ENCODE measurements around the gene CCDC97.

Gene CCDC97

GRCh38 chr19:41318696-41319499 is 8.9 kb downstream of the CCDC97 start:
- Histone ChIP-seq H4K20me1 (ENCODE audit: insufficient read depth, low read length) (peaks cover 17% of the 10 kb centered on the region; the same call in 1 of the 2 replicates), H3K4me2 (ENCODE audit: low read length) (no peak overlapping the region), H3K4me3 (ENCODE audit: low read length) (no peak overlapping the region), H3K27ac (ENCODE audit: low read length) (no peak overlapping the region), H3K9ac (ENCODE audit: low read length) (no peak overlapping the region), H3K4me1 (ENCODE audit: low read length) (no peaks in the 10 kb centered on the region), H3K79me2 (ENCODE audit: low read length) (peaks cover 3% of the 10 kb centered on the region), H2AFZ (ENCODE audit: low read depth, low read length) (no peak overlapping the region), H3K27me3 (ENCODE audit: low read depth, low read length) (no peaks in the 10 kb centered on the region), H3K36me3 (replicated peaks; ENCODE audit: low read depth, low read length) (peaks cover 55% of the 10 kb centered on the region), H3K9me3 (ENCODE audit: insufficient read depth, low read length) (no peaks in the 10 kb centered on the region)
- TF ChIP-seq CTCF (IDR thresholded peaks at IDR 0.05; ENCODE audit: low read depth, low read length) (no peak), EZH2phosphoT487 (IDR thresholded peaks at IDR 0.05; ENCODE audit: low read depth) (no peak)

DNA sequence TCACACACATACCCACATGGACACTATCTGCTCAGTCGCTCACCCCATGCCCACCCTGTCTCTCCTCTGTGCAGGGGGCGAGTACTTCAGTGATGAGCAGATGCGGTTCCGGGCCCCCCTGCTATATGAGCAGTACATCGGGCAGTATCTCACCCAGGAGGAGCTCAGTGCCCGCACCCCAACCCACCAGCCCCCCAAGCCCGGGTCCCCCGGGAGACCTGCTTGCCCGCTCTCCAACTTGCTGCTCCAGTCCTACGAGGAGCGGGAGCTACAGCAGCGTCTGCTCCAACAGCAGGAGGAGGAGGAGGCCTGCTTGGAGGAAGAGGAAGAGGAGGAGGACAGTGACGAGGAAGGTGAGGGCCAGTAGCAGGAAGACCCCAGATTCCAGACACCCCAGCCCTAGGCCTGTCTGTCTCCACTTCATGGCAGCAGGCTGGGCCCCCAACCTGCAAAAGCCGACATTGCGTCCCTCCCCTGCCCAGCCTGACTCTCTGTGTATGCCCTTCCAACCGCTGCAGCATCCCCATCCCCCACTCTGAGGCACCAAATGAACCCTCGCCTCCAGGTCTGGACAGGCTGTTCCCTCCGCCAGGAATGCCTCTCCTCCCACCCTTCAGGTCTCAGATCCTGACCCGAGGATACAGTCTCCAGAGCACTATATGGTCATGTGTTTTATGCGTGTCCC is 9.7 kb downstream of the CCDC97 start:
- peaks cover 62% of the 10 kb centered on the region for H3K36me3 ChIP-seq (replicated peaks; ENCODE audit: low read depth, low read length)
- peaks cover 19% of the 10 kb centered on the region; the same call in 1 of the 2 replicates for H4K20me1 ChIP-seq (ENCODE audit: insufficient read depth, low read length)

DNA sequence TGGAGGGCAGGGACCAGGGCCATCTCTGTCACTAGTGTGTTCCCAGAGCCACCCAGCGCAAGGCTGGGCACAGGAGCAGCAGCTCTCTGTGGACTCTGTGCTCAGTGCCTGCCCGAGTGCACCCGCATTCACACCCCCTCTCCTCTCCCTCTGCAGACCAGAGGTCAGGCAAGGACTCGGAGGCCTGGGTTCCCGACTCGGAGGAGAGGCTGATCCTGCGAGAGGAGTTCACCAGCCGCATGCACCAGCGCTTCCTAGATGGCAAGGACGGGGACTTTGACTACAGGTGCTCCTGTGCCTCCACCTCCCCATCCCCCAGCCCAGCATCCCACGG is 10.2 kb downstream of the CCDC97 start:
- Histone ChIP-seq H3K4me2 (ENCODE audit: low read length) (no peak overlapping the region), H3K9me3 (ENCODE audit: insufficient read depth, low read length) (no peaks in the 10 kb centered on the region), H3K4me1 (ENCODE audit: low read length) (no peaks in the 10 kb centered on the region), H3K79me2 (ENCODE audit: low read length) (no peaks in the 10 kb centered on the region), H3K27ac (ENCODE audit: low read length) (no peak overlapping the region), H2AFZ (ENCODE audit: low read depth, low read length) (no peak overlapping the region), H3K27me3 (ENCODE audit: low read depth, low read length) (no peaks in the 10 kb centered on the region), H3K9ac (ENCODE audit: low read length) (no peak overlapping the region), H3K4me3 (ENCODE audit: low read length) (no peak overlapping the region), H3K36me3 (replicated peaks; ENCODE audit: low read depth, low read length) (peaks cover 64% of the 10 kb centered on the region), H4K20me1 (ENCODE audit: insufficient read depth, low read length) (peaks cover 24% of the 10 kb centered on the region; the same call in 1 of the 2 replicates)
- TF ChIP-seq CTCF (IDR thresholded peaks at IDR 0.05; ENCODE audit: low read depth, low read length) (no peak), EZH2phosphoT487 (IDR thresholded peaks at IDR 0.05; ENCODE audit: low read depth) (no peak)

More for the DNA sequence above, 9.7 kb downstream of the CCDC97 start:
- Histone ChIP-seq H3K4me2 (ENCODE audit: low read length) (no peak overlapping the region), H3K79me2 (ENCODE audit: low read length) (peaks cover under 1% of the 10 kb centered on the region), H2AFZ (ENCODE audit: low read depth, low read length) (no peak overlapping the region), H3K4me3 (ENCODE audit: low read length) (no peak overlapping the region), H3K27ac (ENCODE audit: low read length) (no peak overlapping the region), H3K9ac (ENCODE audit: low read length) (no peak overlapping the region), H3K4me1 (ENCODE audit: low read length) (no peaks in the 10 kb centered on the region), H3K9me3 (ENCODE audit: insufficient read depth, low read length) (no peaks in the 10 kb centered on the region), H3K27me3 (ENCODE audit: low read depth, low read length) (no peaks in the 10 kb centered on the region)
- TF ChIP-seq EZH2phosphoT487 (IDR thresholded peaks at IDR 0.05; ENCODE audit: low read depth) (no peak), CTCF (IDR thresholded peaks at IDR 0.05; ENCODE audit: low read depth, low read length) (no peak)

DNA sequence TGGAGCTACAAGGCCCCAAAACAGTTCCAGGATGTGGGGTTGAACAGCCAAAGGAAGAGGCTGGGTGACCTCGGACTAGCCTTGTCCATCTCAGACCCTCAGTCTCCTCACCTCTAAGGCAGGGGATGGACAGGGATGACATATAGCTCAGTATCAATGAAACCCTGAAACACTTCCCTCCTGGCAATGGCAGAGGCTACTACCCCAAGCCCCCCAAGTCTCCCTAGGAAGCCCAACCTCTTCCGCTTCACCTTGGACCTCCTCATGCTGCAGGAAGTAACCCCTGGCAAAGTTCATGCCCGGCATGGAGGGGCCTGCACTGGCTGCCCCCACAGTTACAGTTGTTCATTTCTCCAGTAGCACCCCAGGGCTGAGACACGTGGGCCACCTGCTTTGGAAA is 10.6 kb downstream of the CCDC97 start:
- H3K9me3 ChIP-seq (ENCODE audit: insufficient read depth, low read length), result no peaks in the 10 kb centered on the region
- TF ChIP-seq EZH2phosphoT487 (IDR thresholded peaks at IDR 0.05; ENCODE audit: low read depth), result no peak
- H3K9ac ChIP-seq (ENCODE audit: low read length), result no peak overlapping the region
- H2AFZ ChIP-seq (ENCODE audit: low read depth, low read length), result no peak overlapping the region
- no peaks in the 10 kb centered on the region for H3K4me1 ChIP-seq (ENCODE audit: low read length)
- no peak overlapping the region for H3K27ac ChIP-seq (ENCODE audit: low read length)
- H3K79me2 ChIP-seq (ENCODE audit: low read length), result no peaks in the 10 kb centered on the region; the same call in 1 of the 2 replicates
- no peak overlapping the region for H3K4me2 ChIP-seq (ENCODE audit: low read length)
- H3K4me3 ChIP-seq (ENCODE audit: low read length), result no peak overlapping the region
- H4K20me1 ChIP-seq (ENCODE audit: insufficient read depth, low read length), result peaks cover 26% of the 10 kb centered on the region; the same call in 1 of the 2 replicates
- H3K27me3 ChIP-seq (ENCODE audit: low read depth, low read length), result no peaks in the 10 kb centered on the region
- H3K36me3 ChIP-seq (replicated peaks; ENCODE audit: low read depth, low read length), result peaks cover 64% of the 10 kb centered on the region

Measured in OCI-LY3 (cell line).